ENCODE measurements around the gene KIAA1549.

Gene KIAA1549

DNA sequence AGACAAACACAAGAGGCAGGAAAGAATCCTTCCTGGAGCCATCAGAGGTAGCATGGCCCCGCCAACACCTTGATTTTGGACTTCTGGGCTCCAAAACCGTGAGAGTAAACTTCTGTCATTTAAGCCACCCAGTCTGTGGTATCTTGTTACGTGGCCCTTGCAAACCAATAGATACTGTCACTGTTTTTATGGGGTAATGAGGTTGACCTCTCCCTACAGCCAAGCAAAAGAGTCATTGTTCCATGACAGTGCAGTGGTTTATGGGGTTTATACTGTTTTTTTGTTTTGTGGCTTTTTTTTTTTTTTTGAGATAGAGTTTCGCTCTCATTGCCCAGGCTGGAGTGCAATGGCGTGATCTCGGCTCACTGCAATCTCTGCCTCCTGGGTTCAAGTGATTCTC, 32.8 kb downstream of the KIAA1549 start:
- ChIA-PET CTCF (no interaction called here), POLR2A (no interaction called here)
- Histone ChIP-seq H3K4me3 (ENCODE audit: low read depth, low read length) (no peak overlapping the region), H3K27ac (ENCODE audit: extremely low read depth, low read depth, low read length) (no peak overlapping the region), H3K9me3 (ENCODE audit: control insufficient read depth, insufficient read depth, low read depth, low read length) (no peaks in the 10 kb centered on the region), H3K36me3 (ENCODE audit: control insufficient read depth in 2 of 2, insufficient read depth in 1 of 2, low read length in 2 of 2) (no peaks in the 10 kb centered on the region), H3K4me1 (ENCODE audit: control insufficient read depth, insufficient read depth, low read length) (peaks cover 4% of the 10 kb centered on the region; the same call in 1 of the 2 replicates)
- TF ChIP-seq OVOL3 (tag by site-specific recombination; IDR thresholded peaks at IDR 0.05) (no peak), ZNF266 (tag by site-specific recombination; IDR thresholded peaks at IDR 0.05; ENCODE audit: low read depth) (no peak), ZNF24 (tag by site-specific recombination; IDR thresholded peaks at IDR 0.05) (no peak), ZFP37 (tag by site-specific recombination; IDR thresholded peaks at IDR 0.05) (no peak), RBAK (tag by site-specific recombination; IDR thresholded peaks at IDR 0.05) (no peak), FEZF1 (tag by site-specific recombination; IDR thresholded peaks at IDR 0.05) (peak; percentile 13; the same call in 1 of the 2 replicates), ZNF391 (tag by site-specific recombination; IDR thresholded peaks at IDR 0.05; ENCODE audit: borderline replicate concordance, low read depth) (no peak), PRDM6 (tag by site-specific recombination; IDR thresholded peaks at IDR 0.05) (0 out of 2 replicates have a peak, but pooled peaks have one; percentile 14), ZNF366 (tag by site-specific recombination; conservative IDR thresholded peaks at IDR 0.05) (no peak), ZNF394 (tag by site-specific recombination; IDR thresholded peaks at IDR 0.05; ENCODE audit: borderline replicate concordance) (no peak), ZBTB21 (tag by site-specific recombination; IDR thresholded peaks at IDR 0.05) (no peak)
- TF ChIP-seq, protein P1, sequence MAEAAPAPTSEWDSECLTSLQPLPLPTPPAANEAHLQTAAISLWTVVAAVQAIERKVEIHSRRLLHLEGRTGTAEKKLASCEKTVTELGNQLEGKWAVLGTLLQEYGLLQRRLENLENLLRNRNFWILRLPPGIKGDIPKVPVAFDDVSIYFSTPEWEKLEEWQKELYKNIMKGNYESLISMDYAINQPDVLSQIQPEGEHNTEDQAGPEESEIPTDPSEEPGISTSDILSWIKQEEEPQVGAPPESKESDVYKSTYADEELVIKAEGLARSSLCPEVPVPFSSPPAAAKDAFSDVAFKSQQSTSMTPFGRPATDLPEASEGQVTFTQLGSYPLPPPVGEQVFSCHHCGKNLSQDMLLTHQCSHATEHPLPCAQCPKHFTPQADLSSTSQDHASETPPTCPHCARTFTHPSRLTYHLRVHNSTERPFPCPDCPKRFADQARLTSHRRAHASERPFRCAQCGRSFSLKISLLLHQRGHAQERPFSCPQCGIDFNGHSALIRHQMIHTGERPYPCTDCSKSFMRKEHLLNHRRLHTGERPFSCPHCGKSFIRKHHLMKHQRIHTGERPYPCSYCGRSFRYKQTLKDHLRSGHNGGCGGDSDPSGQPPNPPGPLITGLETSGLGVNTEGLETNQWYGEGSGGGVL (tag by site-specific recombination; IDR thresholded peaks at IDR 0.05): no peak

DNA sequence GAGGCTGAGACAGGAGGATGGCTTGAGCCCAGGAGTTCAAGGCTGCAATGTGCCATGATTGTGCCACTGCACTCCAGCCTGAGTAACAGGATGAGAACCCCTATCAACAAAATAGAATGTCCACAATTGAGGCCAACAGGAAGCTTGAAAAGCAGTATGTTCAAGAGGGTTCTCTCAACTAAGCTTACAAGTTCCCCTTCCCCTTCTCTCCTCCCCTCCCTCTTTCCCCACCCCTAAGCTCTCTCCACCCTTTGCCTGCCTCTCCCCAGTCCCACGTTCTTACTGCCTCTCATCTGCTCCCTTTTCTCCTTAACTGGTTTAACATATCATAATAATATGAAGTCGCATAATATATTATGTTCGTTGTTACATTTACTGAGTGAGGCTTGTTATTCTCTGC, 35.4 kb downstream of the KIAA1549 start:
- H3K27ac ChIP-seq (ENCODE audit: extremely low read depth, low read depth, low read length): no peak overlapping the region
- H3K9me3 ChIP-seq (ENCODE audit: control insufficient read depth, insufficient read depth, low read depth, low read length): no peaks in the 10 kb centered on the region
- H3K4me1 ChIP-seq (ENCODE audit: control insufficient read depth, insufficient read depth, low read length): no peaks in the 10 kb centered on the region
- no peak overlapping the region for H3K4me3 ChIP-seq (ENCODE audit: low read depth, low read length)
- H3K36me3 ChIP-seq (ENCODE audit: control insufficient read depth in 2 of 2, insufficient read depth in 1 of 2, low read length in 2 of 2): no peaks in the 10 kb centered on the region
- POLR2A ChIA-PET: no interaction called here
- TF ChIP-seq ZNF350 (tag by site-specific recombination; IDR thresholded peaks at IDR 0.05): no peak
- no peak for TF ChIP-seq PRDM1 (tag by site-specific recombination; IDR thresholded peaks at IDR 0.05)
- no peak for TF ChIP-seq ZNF558 (tag by site-specific recombination; IDR thresholded peaks at IDR 0.05)
- TF ChIP-seq RBAK (tag by site-specific recombination; IDR thresholded peaks at IDR 0.05): no peak
- no peak for TF ChIP-seq ZNF837 (tag by site-specific recombination; IDR thresholded peaks at IDR 0.05)
- no peak for TF ChIP-seq ZBTB49 (tag by site-specific recombination; IDR thresholded peaks at IDR 0.05; ENCODE audit: low read depth)
- TF ChIP-seq TCF7L2 (IDR thresholded peaks at IDR 0.05; ENCODE audit: borderline replicate concordance, low read depth, low read length): no peak
- no peak for TF ChIP-seq CTCF (tag by site-specific recombination; IDR thresholded peaks at IDR 0.05)
- no peak for TF ChIP-seq ZSCAN18 (tag by site-specific recombination; IDR thresholded peaks at IDR 0.05)
- no peak for TF ChIP-seq ZNF610 (tag by site-specific recombination; IDR thresholded peaks at IDR 0.05; ENCODE audit: borderline replicate concordance)
- CTCF ChIA-PET: no interaction called here
